ENCODE data around the gene LRRC8D.
"Not testable (repeated sequence)": the region's sequence is repeated elsewhere in the genome, so short reads cannot be mapped to it uniquely, and the experiment has no call there.

LRRC8D gene

DNA sequence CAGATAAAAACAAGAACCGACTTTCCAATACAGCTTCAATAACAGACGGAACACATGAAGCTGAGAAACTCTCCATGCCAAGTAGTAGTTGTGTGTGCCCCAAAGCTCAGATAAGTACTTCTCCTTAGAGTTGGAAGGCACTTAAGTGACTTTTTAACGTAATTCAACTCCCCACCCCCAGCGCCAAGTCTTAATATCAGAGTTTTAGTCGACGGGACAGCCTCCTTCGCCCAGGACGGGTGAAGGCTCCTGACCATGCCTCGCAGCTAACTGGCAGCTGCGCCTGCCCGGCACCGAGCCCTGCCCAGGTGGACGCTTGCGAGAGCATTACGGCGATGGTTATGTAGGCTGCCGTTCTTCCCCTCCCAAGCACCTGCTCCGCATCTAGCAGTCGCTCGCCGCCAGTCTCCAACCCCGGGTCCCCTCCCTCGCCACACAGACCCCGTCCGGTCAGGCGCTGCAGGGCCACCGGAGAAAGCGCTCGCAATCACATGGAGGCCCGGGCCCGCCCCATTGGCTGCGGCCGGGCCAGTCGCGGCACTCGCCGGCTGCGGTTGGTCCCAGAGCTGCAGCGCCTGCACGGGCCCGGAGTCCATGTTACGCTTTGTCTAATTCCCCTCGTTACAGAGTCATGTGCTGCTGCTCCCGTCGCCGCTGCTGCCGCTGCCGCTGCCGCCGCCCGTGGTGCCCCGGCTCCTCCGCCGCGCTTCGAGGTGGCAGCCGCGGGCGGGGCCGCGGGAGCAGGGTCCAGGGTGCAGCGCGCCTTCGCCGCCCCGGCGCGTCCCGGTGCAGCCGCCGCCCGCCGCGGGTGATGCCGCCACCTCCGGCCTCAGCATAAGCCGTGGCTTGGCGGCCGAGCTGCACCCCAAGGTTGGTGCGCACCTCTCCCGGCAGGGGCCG lies at the start of gene LRRC8D:
TSS of gene LRRC8D (plus strand) at position 611 of the 900 bp plus-strand sequence. CDS start 112,037 bp downstream, outside the sequence.
- Histone ChIP-seq H3K9ac (ENCODE audit: low read length) (peak within 1 kb of the TSS; percentile 76), H3K27ac (ENCODE audit: low read length) (peak within 1 kb of the TSS; percentile 10), H3K27me3 (ENCODE audit: control insufficient read depth, insufficient read depth, low read length) (peaks cover 11% of the 10 kb centered on the region), H3K9me3 (ENCODE audit: control insufficient read depth, low read depth, low read length) (no peaks in the 10 kb centered on the region), H3K4me3 (ENCODE audit: low read length) (peak within 1 kb of the TSS; percentile 82), H3K36me3 (ENCODE audit: control insufficient read depth, low read depth, low read length) (peaks cover 2% of the 10 kb centered on the region), H3K4me1 (ENCODE audit: control insufficient read depth, low read depth, low read length) (peaks cover 20% of the 10 kb centered on the region)

DNA sequence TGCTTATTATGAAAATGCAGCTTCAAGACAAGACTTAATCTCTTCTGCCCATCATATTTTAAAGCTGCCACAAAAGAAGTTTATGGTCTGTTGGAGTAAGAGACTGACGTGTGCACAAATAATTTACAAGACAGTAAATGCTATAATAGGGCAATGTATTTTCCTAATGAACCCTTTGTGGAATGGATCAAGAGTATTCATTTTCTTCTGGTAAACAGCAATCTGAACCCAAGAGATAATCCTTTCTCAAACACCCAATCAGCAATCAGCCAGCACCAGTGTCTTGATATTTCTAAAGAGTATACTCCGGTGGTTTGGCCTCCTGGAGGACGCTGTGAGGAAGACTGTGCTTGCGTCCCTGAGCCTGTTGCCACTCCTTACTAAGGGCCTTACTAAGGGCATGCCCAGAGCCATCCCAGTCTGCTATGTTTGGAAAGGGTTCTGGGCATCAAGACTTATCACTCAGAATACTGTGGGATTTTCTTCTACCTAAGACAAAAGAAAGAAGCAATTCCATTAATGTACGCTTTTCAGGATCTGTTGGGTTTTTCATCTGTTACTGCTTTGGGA lies 48.8 kb upstream of the LRRC8D start:
- Histone ChIP-seq H3K9me3 (ENCODE audit: control insufficient read depth, low read depth, low read length) (no peaks in the 10 kb centered on the region), H3K4me1 (ENCODE audit: control insufficient read depth, low read depth, low read length) (no peaks in the 10 kb centered on the region), H3K36me3 (ENCODE audit: control insufficient read depth, low read depth, low read length) (no peaks in the 10 kb centered on the region), H3K27ac (ENCODE audit: low read length) (no peak overlapping the region), H3K4me3 (ENCODE audit: low read length) (no peak overlapping the region), H3K27me3 (ENCODE audit: control insufficient read depth, insufficient read depth, low read length) (no peaks in the 10 kb centered on the region), H3K9ac (ENCODE audit: low read length) (no peak overlapping the region)

DNA sequence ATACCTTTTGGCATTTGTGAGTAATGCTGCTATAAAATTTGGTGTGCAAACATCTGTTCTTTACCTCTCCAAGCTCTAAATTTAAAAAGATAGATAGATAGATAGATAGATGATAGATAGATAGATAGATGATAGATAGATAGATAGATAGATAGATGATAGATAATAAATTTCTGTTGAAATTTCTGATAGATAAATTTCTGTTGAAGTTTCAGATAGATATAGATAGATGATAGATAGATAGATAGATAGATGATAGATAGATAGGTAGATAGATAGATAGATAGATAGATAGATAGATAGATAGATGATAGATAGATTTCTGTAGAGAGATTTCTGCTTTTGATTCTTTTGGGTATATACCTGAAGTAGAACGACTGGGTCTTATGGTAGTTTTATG lies 44.7 kb upstream of the LRRC8D start:
- H3K36me3 ChIP-seq (ENCODE audit: control insufficient read depth, low read depth, low read length); H3K4me1 ChIP-seq (ENCODE audit: control insufficient read depth, low read depth, low read length); H3K9ac ChIP-seq (ENCODE audit: low read length); H3K27ac ChIP-seq (ENCODE audit: low read length); H3K9me3 ChIP-seq (ENCODE audit: control insufficient read depth, low read depth, low read length); H3K27me3 ChIP-seq (ENCODE audit: control insufficient read depth, insufficient read depth, low read length); H3K4me3 ChIP-seq (ENCODE audit: low read length): not testable (repeated sequence)

DNA sequence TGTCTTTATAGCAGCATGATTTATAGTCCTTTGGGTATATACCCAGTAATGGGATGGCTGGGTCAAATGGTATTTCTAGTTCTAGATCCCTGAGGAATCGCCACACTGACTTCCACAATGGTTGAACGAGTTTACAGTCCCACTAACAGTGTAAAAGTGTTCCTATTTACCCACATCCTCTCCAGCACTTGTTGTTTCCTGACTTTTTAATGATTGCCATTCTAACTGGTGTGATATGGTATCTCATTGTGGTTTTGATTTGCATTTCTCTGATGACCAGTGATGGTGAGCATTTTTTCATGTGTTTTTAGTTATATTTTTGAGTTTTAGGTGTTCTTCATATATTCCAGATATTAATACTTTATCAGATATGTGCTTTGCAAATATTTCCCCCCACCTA lies 43.6 kb upstream of the LRRC8D start:
- H3K36me3 ChIP-seq (ENCODE audit: control insufficient read depth, low read depth, low read length); H3K4me3 ChIP-seq (ENCODE audit: low read length); H3K27ac ChIP-seq (ENCODE audit: low read length); H3K27me3 ChIP-seq (ENCODE audit: control insufficient read depth, insufficient read depth, low read length); H3K9me3 ChIP-seq (ENCODE audit: control insufficient read depth, low read depth, low read length); H3K9ac ChIP-seq (ENCODE audit: low read length); H3K4me1 ChIP-seq (ENCODE audit: control insufficient read depth, low read depth, low read length): not testable (repeated sequence)

DNA sequence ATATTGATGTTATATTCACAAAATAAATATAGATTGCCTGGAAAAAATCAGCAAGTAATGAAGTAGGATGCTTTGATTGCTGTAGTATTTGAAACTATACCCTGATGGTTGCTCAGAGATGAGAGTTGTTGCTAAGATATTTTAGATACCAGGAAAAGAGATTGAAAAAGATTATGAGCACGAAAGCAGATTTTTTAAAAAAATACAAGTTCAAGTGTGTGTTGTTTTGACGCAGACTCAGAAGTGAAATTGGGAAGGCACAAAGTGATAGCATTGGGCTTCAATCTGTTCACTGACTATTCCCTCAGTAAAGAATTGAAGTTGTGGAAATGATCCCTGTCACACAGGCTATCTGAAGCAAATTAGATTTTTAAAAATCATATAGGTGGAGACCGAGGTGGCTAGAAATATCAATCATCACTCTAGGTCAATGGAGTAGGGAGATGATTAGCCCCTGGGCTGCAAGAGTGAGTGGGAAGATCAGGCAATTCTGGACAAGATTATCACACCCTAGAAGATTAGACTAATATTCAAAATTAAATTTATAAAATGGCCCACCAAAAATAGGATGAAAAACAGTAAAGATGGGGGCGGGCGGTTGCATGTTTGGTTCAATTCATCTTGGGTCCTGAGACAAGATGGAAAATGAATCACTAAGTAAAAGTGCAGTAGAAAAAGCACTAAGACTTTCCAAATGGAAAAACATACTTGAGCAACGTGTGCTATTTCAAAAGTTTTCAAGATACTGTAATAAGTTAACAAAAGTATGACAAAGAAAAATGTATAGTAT lies 41.5 kb upstream of the LRRC8D start:
- no peaks in the 10 kb centered on the region for H3K9me3 ChIP-seq (ENCODE audit: control insufficient read depth, low read depth, low read length)
- no peaks in the 10 kb centered on the region for H3K27me3 ChIP-seq (ENCODE audit: control insufficient read depth, insufficient read depth, low read length)
- no peak overlapping the region for H3K27ac ChIP-seq (ENCODE audit: low read length)
- no peak overlapping the region for H3K4me3 ChIP-seq (ENCODE audit: low read length)
- H3K36me3 ChIP-seq (ENCODE audit: control insufficient read depth, low read depth, low read length) = no peaks in the 10 kb centered on the region
- no peak overlapping the region for H3K9ac ChIP-seq (ENCODE audit: low read length)
- H3K4me1 ChIP-seq (ENCODE audit: control insufficient read depth, low read depth, low read length) = no peaks in the 10 kb centered on the region

DNA sequence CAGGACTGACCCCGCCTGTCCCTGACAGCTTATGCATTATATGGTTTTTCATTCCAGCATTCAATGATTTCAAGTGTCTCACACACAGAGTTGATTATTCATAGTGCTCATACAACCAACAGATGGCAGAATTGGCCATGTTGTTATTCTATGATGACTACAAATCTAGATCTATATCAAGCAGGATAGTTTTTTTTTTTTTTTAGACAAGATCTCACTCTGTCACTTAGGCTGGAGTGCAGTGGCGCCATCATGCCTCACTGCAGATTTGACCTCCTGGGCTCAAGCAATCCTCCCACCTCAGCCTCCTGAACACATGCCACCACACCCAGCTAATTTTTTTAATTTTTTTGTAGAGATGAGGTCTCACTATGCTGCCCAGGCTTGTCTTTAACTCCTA lies 40.1 kb upstream of the LRRC8D start:
- Histone ChIP-seq H3K4me1 (ENCODE audit: control insufficient read depth, low read depth, low read length) (no peaks in the 10 kb centered on the region), H3K9me3 (ENCODE audit: control insufficient read depth, low read depth, low read length) (no peaks in the 10 kb centered on the region), H3K27ac (ENCODE audit: low read length) (no peak overlapping the region), H3K36me3 (ENCODE audit: control insufficient read depth, low read depth, low read length) (no peaks in the 10 kb centered on the region), H3K27me3 (ENCODE audit: control insufficient read depth, insufficient read depth, low read length) (no peaks in the 10 kb centered on the region), H3K4me3 (ENCODE audit: low read length) (no peak overlapping the region), H3K9ac (ENCODE audit: low read length) (no peak overlapping the region)

DNA sequence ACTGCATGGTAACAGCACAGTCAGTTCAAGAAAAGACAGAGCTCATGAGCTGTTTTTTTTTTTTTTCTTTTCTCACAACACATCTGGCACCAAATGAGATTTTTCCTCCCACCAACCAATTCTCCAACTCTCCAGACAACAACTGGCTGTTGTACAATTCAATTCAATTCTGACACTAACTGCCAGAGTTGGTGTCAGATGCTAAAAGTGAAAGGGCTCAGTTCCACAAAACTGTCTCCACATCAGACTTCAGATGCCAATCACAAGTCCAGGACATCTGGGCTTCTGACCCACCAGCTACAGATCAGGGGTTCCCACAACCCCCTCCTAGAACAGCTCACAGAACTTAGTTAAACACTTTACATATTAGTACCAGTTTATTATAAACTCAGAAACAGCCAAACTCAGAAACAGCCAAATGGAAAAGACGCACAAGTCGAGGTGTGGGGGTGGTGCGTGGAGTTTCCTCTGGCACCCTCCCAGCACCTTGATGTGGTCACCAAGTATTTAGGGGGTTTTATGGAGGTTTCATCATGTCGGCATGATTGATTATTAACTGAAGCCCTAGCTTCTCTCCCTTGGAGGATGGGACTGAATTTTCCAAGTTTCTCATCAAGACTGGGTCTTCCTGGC lies 39.2 kb upstream of the LRRC8D start:
- no peaks in the 10 kb centered on the region for H3K36me3 ChIP-seq (ENCODE audit: control insufficient read depth, low read depth, low read length)
- H3K27me3 ChIP-seq (ENCODE audit: control insufficient read depth, insufficient read depth, low read length) = no peaks in the 10 kb centered on the region
- H3K27ac ChIP-seq (ENCODE audit: low read length) = no peak overlapping the region
- no peaks in the 10 kb centered on the region for H3K9me3 ChIP-seq (ENCODE audit: control insufficient read depth, low read depth, low read length)
- H3K4me3 ChIP-seq (ENCODE audit: low read length) = no peak overlapping the region
- no peaks in the 10 kb centered on the region for H3K4me1 ChIP-seq (ENCODE audit: control insufficient read depth, low read depth, low read length)
- no peak overlapping the region for H3K9ac ChIP-seq (ENCODE audit: low read length)

DNA sequence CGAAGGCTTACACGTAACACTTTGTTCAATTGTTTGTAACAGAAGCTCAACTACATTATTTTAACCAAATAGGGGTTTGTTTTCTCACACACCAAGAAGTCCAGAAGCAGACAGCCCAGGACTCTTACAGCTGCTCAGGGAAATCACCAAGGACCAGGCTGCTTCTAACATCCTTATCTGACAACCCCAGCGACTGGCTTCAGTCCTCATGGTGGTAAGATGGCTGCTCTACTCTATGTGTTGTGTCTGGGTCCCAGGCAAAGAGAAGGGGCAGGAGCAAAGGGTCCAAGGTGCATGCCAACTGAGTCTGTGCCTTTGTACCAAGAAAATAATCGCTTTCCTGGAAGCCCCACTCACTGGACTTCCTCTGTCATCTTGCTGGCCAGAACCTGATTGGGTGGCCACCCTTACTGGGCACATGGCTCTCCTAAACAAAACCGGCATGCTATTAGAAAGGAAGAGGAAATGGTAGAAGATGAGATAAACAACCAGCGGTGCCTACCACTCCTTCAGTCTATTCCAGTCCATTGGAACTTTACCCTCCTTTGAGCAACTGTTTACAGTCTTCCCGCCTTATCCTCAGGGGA lies 34.1 kb upstream of the LRRC8D start:
- Histone ChIP-seq H3K27ac (ENCODE audit: low read length) (no peak overlapping the region), H3K36me3 (ENCODE audit: control insufficient read depth, low read depth, low read length) (no peaks in the 10 kb centered on the region), H3K9ac (ENCODE audit: low read length) (no peak overlapping the region), H3K4me1 (ENCODE audit: control insufficient read depth, low read depth, low read length) (peaks cover 2% of the 10 kb centered on the region), H3K27me3 (ENCODE audit: control insufficient read depth, insufficient read depth, low read length) (no peaks in the 10 kb centered on the region), H3K9me3 (ENCODE audit: control insufficient read depth, low read depth, low read length) (no peaks in the 10 kb centered on the region), H3K4me3 (ENCODE audit: low read length) (no peak overlapping the region)

DNA sequence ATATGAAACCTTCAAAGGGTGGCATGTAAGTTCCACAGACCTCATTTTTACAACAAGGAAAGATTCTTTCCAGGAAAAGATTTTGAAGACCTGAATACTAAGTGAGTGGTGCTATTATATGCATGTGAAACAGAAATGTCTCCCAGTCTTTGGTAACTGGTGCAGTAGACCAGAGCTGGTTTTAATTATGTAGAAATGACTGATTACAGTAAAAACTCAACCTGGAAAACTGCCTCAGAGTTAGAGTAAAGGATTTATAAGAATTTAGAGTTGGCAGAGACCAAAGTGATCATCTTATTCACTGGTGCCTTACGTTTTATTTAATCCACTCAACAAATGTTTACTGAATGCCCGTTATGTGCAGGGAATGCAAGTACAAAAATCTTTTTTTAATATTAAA lies 30.2 kb upstream of the LRRC8D start:
- Histone ChIP-seq H3K4me3 (ENCODE audit: low read length) (no peak overlapping the region), H3K27ac (ENCODE audit: low read length) (no peak overlapping the region), H3K27me3 (ENCODE audit: control insufficient read depth, insufficient read depth, low read length) (no peaks in the 10 kb centered on the region), H3K4me1 (ENCODE audit: control insufficient read depth, low read depth, low read length) (peaks cover 7% of the 10 kb centered on the region), H3K9ac (ENCODE audit: low read length) (no peak overlapping the region), H3K9me3 (ENCODE audit: control insufficient read depth, low read depth, low read length) (no peaks in the 10 kb centered on the region), H3K36me3 (ENCODE audit: control insufficient read depth, low read depth, low read length) (no peaks in the 10 kb centered on the region)

DNA sequence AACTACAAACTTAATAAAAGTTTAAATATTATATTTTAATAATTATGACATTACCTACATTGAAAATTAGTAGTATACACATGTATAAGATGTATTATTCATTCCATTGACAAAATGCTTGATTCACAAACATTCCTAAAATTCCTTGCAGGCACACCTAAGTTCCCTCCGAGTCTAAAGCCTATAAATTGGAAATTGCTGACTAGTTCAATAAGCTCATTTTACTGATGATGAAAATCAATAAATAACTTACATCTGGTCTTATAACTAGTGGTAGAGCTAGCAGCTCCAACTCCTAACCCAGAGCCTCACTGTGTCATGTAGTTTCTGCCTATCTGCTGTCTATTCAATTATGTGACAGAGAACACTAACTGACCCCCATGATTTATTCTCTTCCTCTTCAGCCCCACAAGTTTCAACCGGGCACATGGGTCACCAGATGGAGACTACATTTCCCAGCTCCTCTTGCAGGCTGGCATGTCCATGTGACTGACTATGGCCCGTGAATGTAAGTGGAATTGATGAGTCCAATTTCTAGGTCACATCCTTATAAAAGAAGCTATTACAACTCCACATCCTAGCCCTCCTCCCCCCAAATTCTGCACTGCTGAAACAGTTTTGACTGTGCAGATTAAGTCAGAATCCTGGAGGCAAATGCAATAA lies 29.6 kb upstream of the LRRC8D start:
- peaks cover 7% of the 10 kb centered on the region for H3K4me1 ChIP-seq (ENCODE audit: control insufficient read depth, low read depth, low read length)

More for the DNA sequence above, 29.6 kb upstream of the LRRC8D start:
- no peaks in the 10 kb centered on the region for H3K27me3 ChIP-seq (ENCODE audit: control insufficient read depth, insufficient read depth, low read length)
- H3K9me3 ChIP-seq (ENCODE audit: control insufficient read depth, low read depth, low read length) = no peaks in the 10 kb centered on the region
- H3K9ac ChIP-seq (ENCODE audit: low read length) = no peak overlapping the region
- no peak overlapping the region for H3K27ac ChIP-seq (ENCODE audit: low read length)
- no peak overlapping the region for H3K4me3 ChIP-seq (ENCODE audit: low read length)
- no peaks in the 10 kb centered on the region for H3K36me3 ChIP-seq (ENCODE audit: control insufficient read depth, low read depth, low read length)
